ENCODE measurements around the gene FAM187B. TPM values are rescaled to one million over a fixed set of nuclear protein-coding genes. Genes with fewer than 3 reads are reported as not detected.

Gene FAM187B
- total and polyA plus RNA-seq, 2 donors (not counting 1 experiment from before 2014, with no cell fraction given): 0.25 TPM; not detected in 1

GRCh38 chr19:35236638-35237400, 8.3 kb upstream of the FAM187B start:
- CTCF ChIA-PET: interaction anchor here (0.7 to 3.0 kb wide), 16 partner anchors 14 to 258 kb away, joined by 3 to 11 read pairs (median 4); partner anchors contain the start of gene FXYD5
- Histone ChIP-seq H3K27me3 (replicated peaks in 1 of 4; ENCODE audit: control extremely low read depth in 1 of 4, control insufficient read depth in 3 of 4, insufficient read depth in 4 of 4, low read length in 3 of 4) (no peaks in the 10 kb centered on the region), H3K9me3 (ENCODE audit: control extremely low read depth in 1 of 3, control insufficient read depth in 2 of 3, insufficient read depth in 1 of 3, low read length in 2 of 3) (peaks cover 0 to 7% (median 3%) of the 10 kb centered on the region in 3 donors), H3K4me2 (replicated peaks; ENCODE audit: low read depth, low read length, poor library complexity, severe bottlenecking) (no peak overlapping the region), H3K4me1 (ENCODE audit: control insufficient read depth in 2 of 2, insufficient read depth in 2 of 2, low read length in 2 of 2) (peaks cover 13 to 18% of the 10 kb centered on the region in 2 donors), H4K20me1 (ENCODE audit: control insufficient read depth, insufficient read depth, low read length, poor library complexity, severe bottlenecking) (no peaks in the 10 kb centered on the region), H3K36me3 (replicated peaks in 1 of 2; ENCODE audit: control extremely low read depth in 1 of 2, control insufficient read depth in 1 of 2, extremely low read depth in 1 of 2, insufficient read depth in 2 of 2, low read length in 1 of 2) (no peaks in the 10 kb centered on the region), H2AFZ (ENCODE audit: insufficient read depth, low read depth, low read length, poor library complexity, severe bottlenecking) (no peak overlapping the region), H3K9ac (ENCODE audit: low read length) (no peak overlapping the region), H3K4me3 (ENCODE audit: control extremely low read depth in 1 of 5, extremely low read depth in 1 of 5, insufficient read depth in 1 of 5, low read depth in 2 of 5, low read length in 4 of 5) (no peak overlapping the region), H3K79me2 (ENCODE audit: control insufficient read depth, insufficient read depth, low read length) (no peaks in the 10 kb centered on the region), H3K27ac (ENCODE audit: low read length in 2 of 2) (no peak overlapping the region)
- Mint-ChIP-seq H3K4me3 (no peak overlapping the region), H3K4me1 (peaks cover 19% of the 10 kb centered on the region), H3K27ac (peak overlapping the region; percentile 8), H3K9me3 (ENCODE audit: insufficient read depth) (no peaks in the 10 kb centered on the region), H3K27me3 (peaks cover 3% of the 10 kb centered on the region)
- WGBS (ENCODE audit: insufficient coverage): 57% methylated on average over 3 of the region's 6 CpGs
- TF ChIP-seq CTCF (IDR thresholded peaks at IDR 0.05): no peak
- no peak for TF ChIP-seq EZH2 (IDR thresholded peaks at IDR 0.05; ENCODE audit: borderline replicate concordance, insufficient read depth, low read depth, low read length, poor library complexity, severe bottlenecking)
- intact Hi-C loops (cut with micrococcal nuclease): no loop called here
- DNase-seq (peak; percentile 43), ATAC-seq (ENCODE audit: low read depth) (no peak)
- POLR2A ChIA-PET: interaction anchor here (0.6 to 1.4 kb wide), 3 partner anchors 14 to 68 kb away, joined by 3 to 4 read pairs (median 3); no protein-coding TSS in a partner anchor

- Histone ChIP-seq H3K36me3 (replicated peaks in 1 of 2; ENCODE audit: control extremely low read depth in 1 of 2, control insufficient read depth in 1 of 2, extremely low read depth in 1 of 2, insufficient read depth in 2 of 2, low read length in 1 of 2) (no peaks in the 10 kb centered on the region), H3K4me2 (replicated peaks; ENCODE audit: low read depth, low read length, poor library complexity, severe bottlenecking) (no peak overlapping the region), H3K27me3 (replicated peaks in 1 of 4; ENCODE audit: control extremely low read depth in 1 of 4, control insufficient read depth in 3 of 4, insufficient read depth in 4 of 4, low read length in 3 of 4) (no peaks in the 10 kb centered on the region), H3K9me3 (ENCODE audit: control extremely low read depth in 1 of 3, control insufficient read depth in 2 of 3, insufficient read depth in 1 of 3, low read length in 2 of 3) (no peaks in the 10 kb centered on the region), H3K4me1 (ENCODE audit: control insufficient read depth in 2 of 2, insufficient read depth in 2 of 2, low read length in 2 of 2) (no peaks in the 10 kb centered on the region), H3K9ac (ENCODE audit: low read length) (no peak overlapping the region), H4K20me1 (ENCODE audit: control insufficient read depth, insufficient read depth, low read length, poor library complexity, severe bottlenecking) (no peaks in the 10 kb centered on the region), H2AFZ (ENCODE audit: insufficient read depth, low read depth, low read length, poor library complexity, severe bottlenecking) (no peak overlapping the region), H3K79me2 (ENCODE audit: control insufficient read depth, insufficient read depth, low read length) (no peaks in the 10 kb centered on the region), H3K27ac (ENCODE audit: low read length in 2 of 2) (no peak overlapping the region), H3K4me3 (ENCODE audit: control extremely low read depth in 1 of 5, extremely low read depth in 1 of 5, insufficient read depth in 1 of 5, low read depth in 2 of 5, low read length in 4 of 5) (no peak overlapping the region)
- ATAC-seq (ENCODE audit: low read depth) (no peak), DNase-seq (no peak)
- ChIA-PET CTCF (no interaction called here), POLR2A (interaction anchor here (0.6 kb wide), 1 partner anchor 20 kb away, joined by 5 read pairs; no protein-coding TSS in a partner anchor)
- H3K4me3 Mint-ChIP-seq: no peak overlapping the region
- peaks cover 6% of the 10 kb centered on the region for H3K27me3 Mint-ChIP-seq
- H3K9me3 Mint-ChIP-seq (ENCODE audit: insufficient read depth): no peaks in the 10 kb centered on the region
- H3K27ac Mint-ChIP-seq: no peak overlapping the region
- intact Hi-C loops (cut with micrococcal nuclease): no loop called here
- H3K4me1 Mint-ChIP-seq: peaks cover 4% of the 10 kb centered on the region
- 90% methylated on average over 3 of the region's 5 CpGs for WGBS (ENCODE audit: insufficient coverage)
- TF ChIP-seq EZH2 (IDR thresholded peaks at IDR 0.05; ENCODE audit: borderline replicate concordance, insufficient read depth, low read depth, low read length, poor library complexity, severe bottlenecking) (no peak), CTCF (IDR thresholded peaks at IDR 0.05) (no peak)
These were observed 4.4 kb upstream of the FAM187B start for GRCh38 chr19:35232912-35233311.

Measured in B cell (primary cell).